Hepatocyte (in vitro differentiated cells): ENCODE data around the gene COG4.

Experiments used
- EZH2phosphoT487 ChIP-seq: fragments of 200-600 bp; sonication (generic); IDR thresholded peaks from one replicate; pipeline ENCODE4 v1.6.1; 2018; ENCODE audit warnings: antibody characterized with exemption, mild to moderate bottlenecking, low read depth, moderate library complexity; ENCODE audit not compliant: unreplicated experiment, severe bottlenecking
- TF ChIP-seq, protein P1 (sequence below): fragments of 200-600 bp; sonication (generic); IDR thresholded peaks from 2 replicates; pipeline ENCODE4 v1.5.1; 2016; ENCODE audit warnings: antibody characterized with exemption, mild to moderate bottlenecking; ENCODE audit not compliant: poor library complexity

DNA sequence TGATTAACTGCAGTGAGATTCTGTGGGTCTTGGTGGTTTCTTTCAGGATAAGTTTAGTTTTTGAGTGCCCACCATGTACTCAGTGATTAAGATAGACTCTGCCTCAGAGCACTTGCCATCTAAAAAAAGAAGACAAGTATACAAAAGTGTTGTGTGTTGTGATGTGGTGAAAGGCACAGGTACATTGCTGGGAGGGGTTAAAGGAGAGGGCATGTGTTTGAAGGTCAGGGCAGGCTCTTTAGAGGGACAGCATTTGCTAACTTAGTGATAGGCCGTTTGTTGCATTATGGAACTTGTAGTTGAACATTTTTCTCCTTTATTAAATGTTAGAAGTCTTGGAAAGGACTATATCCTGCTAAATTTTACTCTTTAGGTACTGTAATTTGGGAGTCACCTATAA, 26.7 kb upstream of the COG4 start:
- TF ChIP-seq, protein P1, sequence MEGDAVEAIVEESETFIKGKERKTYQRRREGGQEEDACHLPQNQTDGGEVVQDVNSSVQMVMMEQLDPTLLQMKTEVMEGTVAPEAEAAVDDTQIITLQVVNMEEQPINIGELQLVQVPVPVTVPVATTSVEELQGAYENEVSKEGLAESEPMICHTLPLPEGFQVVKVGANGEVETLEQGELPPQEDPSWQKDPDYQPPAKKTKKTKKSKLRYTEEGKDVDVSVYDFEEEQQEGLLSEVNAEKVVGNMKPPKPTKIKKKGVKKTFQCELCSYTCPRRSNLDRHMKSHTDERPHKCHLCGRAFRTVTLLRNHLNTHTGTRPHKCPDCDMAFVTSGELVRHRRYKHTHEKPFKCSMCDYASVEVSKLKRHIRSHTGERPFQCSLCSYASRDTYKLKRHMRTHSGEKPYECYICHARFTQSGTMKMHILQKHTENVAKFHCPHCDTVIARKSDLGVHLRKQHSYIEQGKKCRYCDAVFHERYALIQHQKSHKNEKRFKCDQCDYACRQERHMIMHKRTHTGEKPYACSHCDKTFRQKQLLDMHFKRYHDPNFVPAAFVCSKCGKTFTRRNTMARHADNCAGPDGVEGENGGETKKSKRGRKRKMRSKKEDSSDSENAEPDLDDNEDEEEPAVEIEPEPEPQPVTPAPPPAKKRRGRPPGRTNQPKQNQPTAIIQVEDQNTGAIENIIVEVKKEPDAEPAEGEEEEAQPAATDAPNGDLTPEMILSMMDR = no peak
- TF ChIP-seq EZH2phosphoT487 = no peak
